Suprapubic skin (tissue), 4 donors: Measurements from ENCODE around the gene RPS18. TPM values are rescaled to one million over a fixed set of nuclear protein-coding genes. Genes with fewer than 3 reads are reported as not detected.
A peak's percentile ranks its signal among the peaks of the same experiment; 100 is the strongest.

Experiments
- DNase-seq, 2 donors: peaks; one replicate each; pipeline ENCODE4 v3.0.0-alpha.2; 2019; ENCODE audit warnings: low spot score in 2 of 2
- H3K27ac ChIP-seq: fragments of 200-600 bp; sonication (generic); one replicate; pipeline ENCODE4 v1.5.1; 2019
- H3K27me3 ChIP-seq: fragments of 200-600 bp; sonication (generic); one replicate; pipeline ENCODE4 v1.5.1; 2019
- H3K36me3 ChIP-seq: fragments of 200-600 bp; sonication (generic); one replicate; pipeline ENCODE4 v1.5.1; 2019
- H3K4me1 ChIP-seq: fragments of 200-600 bp; sonication (generic); one replicate; pipeline ENCODE4 v1.5.1; 2019
- H3K4me3 ChIP-seq: fragments of 200-600 bp; sonication (generic); one replicate; pipeline ENCODE4 v1.5.1; 2019; ENCODE audit warnings: mild to moderate bottlenecking
- H3K9me3 ChIP-seq: fragments of 200-600 bp; sonication (generic); one replicate; pipeline ENCODE4 v1.5.1; 2019
- EP300 ChIP-seq: sonication (generic); formaldehyde crosslinking; IDR thresholded peaks from one replicate; pipeline ENCODE4 v1.6.1; 2017; ENCODE audit warnings: antibody characterized with exemption
- POLR2A ChIP-seq, 2 donors: fragments of 450-650 bp; IDR thresholded peaks; one replicate each; pipeline ENCODE4 v1.6.1; 2017; ENCODE audit warnings: antibody characterized with exemption in 2 of 2, mild to moderate bottlenecking in 2 of 2, moderate library complexity in 2 of 2
- POLR2AphosphoS5 ChIP-seq, 3 donors: sonication (generic); formaldehyde crosslinking; IDR thresholded peaks; one replicate each; pipeline ENCODE4 v1.6.1; 2017; ENCODE audit warnings: antibody characterized with exemption in 3 of 3
- WGBS: methylation state at CpG from one replicate; pipeline ENCODE4 v1.1.5; 2018; 5-methylcytosine and 5-hydroxymethylcytosine counted together
- total RNA-seq, 4 donors: library from RNA; depleted of rRNA; stranded (reverse); fragments of >200 nt; gene quantifications; one replicate each; pipeline ENCODE4 v1.1.0, GENCODE V29; 2016
- TF ChIP-seq, protein P1 (sequence below), 2 donors: fragments of 200-600 bp in 1 of 2; fragments of 450-650 bp in 1 of 2; sonication (generic) in 1 of 2; IDR thresholded peaks; one replicate each; pipeline ENCODE4 v1.5.1; 2016 to 2019; ENCODE audit warnings: antibody characterized with exemption in 2 of 2, mild to moderate bottlenecking in 1 of 2, moderate library complexity in 1 of 2

Gene RPS18
- total RNA-seq, 4 donors from 2014 or later, result 2,261 to 4,381 (median 4,042) TPM

DNA sequence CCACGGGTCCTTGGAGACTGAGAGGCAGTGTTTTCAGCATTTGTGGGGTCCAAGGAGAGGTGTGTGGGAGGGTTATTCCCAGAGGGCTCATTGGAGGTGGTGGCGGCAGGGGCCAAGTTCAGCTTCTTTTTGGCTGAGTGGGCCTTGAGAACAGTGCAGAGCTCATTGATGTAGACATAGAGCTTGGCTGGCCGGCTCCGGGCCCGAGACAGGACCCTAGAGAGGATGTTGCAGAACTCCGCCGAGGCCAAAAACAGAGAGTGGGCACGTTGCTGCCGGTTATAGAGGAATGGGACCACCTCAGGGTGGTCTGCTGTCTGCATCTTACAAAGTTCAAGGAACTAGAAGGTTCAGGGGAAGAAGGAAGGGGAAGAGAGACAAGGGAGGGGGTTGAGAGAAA lies 49.4 kb downstream of the RPS18 start:
- H3K36me3 ChIP-seq, result peaks cover 22% of the 10 kb centered on the region
- no peaks in the 10 kb centered on the region for H3K27me3 ChIP-seq
- WGBS, result 73% methylated on average over 8 of the region's 9 CpGs
- no peak for DNase-seq
- no peak overlapping the region for H3K27ac ChIP-seq
- H3K4me1 ChIP-seq, result peaks cover 61% of the 10 kb centered on the region
- TF ChIP-seq, protein P1, sequence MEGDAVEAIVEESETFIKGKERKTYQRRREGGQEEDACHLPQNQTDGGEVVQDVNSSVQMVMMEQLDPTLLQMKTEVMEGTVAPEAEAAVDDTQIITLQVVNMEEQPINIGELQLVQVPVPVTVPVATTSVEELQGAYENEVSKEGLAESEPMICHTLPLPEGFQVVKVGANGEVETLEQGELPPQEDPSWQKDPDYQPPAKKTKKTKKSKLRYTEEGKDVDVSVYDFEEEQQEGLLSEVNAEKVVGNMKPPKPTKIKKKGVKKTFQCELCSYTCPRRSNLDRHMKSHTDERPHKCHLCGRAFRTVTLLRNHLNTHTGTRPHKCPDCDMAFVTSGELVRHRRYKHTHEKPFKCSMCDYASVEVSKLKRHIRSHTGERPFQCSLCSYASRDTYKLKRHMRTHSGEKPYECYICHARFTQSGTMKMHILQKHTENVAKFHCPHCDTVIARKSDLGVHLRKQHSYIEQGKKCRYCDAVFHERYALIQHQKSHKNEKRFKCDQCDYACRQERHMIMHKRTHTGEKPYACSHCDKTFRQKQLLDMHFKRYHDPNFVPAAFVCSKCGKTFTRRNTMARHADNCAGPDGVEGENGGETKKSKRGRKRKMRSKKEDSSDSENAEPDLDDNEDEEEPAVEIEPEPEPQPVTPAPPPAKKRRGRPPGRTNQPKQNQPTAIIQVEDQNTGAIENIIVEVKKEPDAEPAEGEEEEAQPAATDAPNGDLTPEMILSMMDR (IDR thresholded peaks at IDR 0.05), result no peak
- no peaks in the 10 kb centered on the region for H3K9me3 ChIP-seq
- H3K4me3 ChIP-seq, result peak overlapping the region; percentile 69

DNA sequence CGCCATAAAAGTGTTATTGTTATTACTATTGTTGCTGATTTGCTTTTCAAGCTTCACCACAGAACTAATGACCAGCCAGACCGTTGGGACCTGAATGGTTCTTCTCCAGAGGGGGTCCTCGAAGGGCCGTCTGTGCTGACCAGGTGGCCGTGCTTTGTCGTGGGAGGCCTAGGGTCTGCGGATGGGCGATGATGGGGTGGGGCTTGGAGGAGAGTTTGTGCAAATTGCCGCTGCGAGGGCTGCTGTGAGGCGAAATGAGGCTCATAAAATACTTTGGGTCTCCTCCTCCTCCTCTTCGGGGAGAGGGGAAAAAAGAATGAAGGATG lies 51.7 kb downstream of the RPS18 start:
- under 1% methylated on average over 11 of the region's 12 CpGs for WGBS
- Histone ChIP-seq H3K4me3 (peak overlapping the region; percentile 69), H3K9me3 (no peaks in the 10 kb centered on the region), H3K27me3 (no peaks in the 10 kb centered on the region), H3K27ac (peak overlapping the region; percentile 83), H3K36me3 (peaks cover 22% of the 10 kb centered on the region), H3K4me1 (peaks cover 48% of the 10 kb centered on the region)
- DNase-seq, result peak in 1 of 2 donors; percentile 76
- TF ChIP-seq EP300, result no peak
- TF ChIP-seq POLR2A (IDR thresholded peaks at IDR 0.05), result no peak
- TF ChIP-seq, protein P1 (IDR thresholded peaks at IDR 0.05), result no peak
- TF ChIP-seq POLR2AphosphoS5 (IDR thresholded peaks at IDR 0.05), result no peak

DNA sequence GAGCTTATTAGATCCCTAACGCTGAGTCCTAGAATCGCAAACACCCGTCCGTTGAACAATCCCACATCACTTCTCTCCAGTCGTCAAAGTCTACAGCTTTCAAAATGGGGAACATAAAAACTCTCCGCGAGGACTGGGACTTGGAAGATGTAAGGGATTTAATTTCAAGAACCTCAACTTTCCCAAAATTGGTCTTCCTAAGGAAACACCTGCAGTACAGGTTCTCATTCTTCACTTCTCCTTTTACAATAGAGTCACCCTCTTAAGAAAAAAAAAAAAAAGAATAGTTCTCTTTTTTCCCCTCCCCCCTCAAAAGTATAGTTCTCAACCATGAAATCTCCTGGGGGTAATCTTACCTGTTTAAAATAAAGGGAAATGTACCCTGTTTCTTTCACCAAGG lies 52.2 kb downstream of the RPS18 start:
- WGBS, result 31% methylated on average over 7 of the region's 7 CpGs
- Histone ChIP-seq H3K4me1 (peaks cover 42% of the 10 kb centered on the region), H3K4me3 (peak overlapping the region; percentile 69), H3K27me3 (no peaks in the 10 kb centered on the region), H3K9me3 (no peaks in the 10 kb centered on the region), H3K36me3 (peaks cover 18% of the 10 kb centered on the region), H3K27ac (no peak overlapping the region)
- no peak for DNase-seq
- TF ChIP-seq EP300 (no peak), POLR2AphosphoS5 (IDR thresholded peaks at IDR 0.05) (no peak), POLR2A (IDR thresholded peaks at IDR 0.05) (no peak)
- TF ChIP-seq, protein P1 (IDR thresholded peaks at IDR 0.05), result no peak

Other genes with a start within 250 kb of the RPS18 start
- gene HLA-DPA1, start 198.4 kb upstream of the RPS18 start, total RNA-seq, result 100 to 1,000 TPM in 1 of 4 donors, 10 to 100 TPM in 3; 21.1 to 101 (median 91.3) TPM
- gene HLA-DPB1, start 196.1 kb upstream of the RPS18 start, total RNA-seq, result 10 to 100 TPM; 23.7 to 76.6 (median 51.7) TPM
- under 1 TPM; 0.21 to 0.97 (median 0.40) TPM for gene COL11A2, start 79.6 kb upstream of the RPS18 start, total RNA-seq
- gene RXRB, start 71.4 kb upstream of the RPS18 start, total RNA-seq, result 10 to 100 TPM; 18.6 to 47.9 (median 26.9) TPM
- gene SLC39A7, start 71.2 kb upstream of the RPS18 start, total RNA-seq, result 10 to 100 TPM; 29.3 to 46.3 (median 41.9) TPM
- 10 to 100 TPM; 26.2 to 66.0 (median 50.5) TPM for gene HSD17B8, start 67.4 kb upstream of the RPS18 start, total RNA-seq
- 10 to 100 TPM; 11.5 to 18.1 (median 14.9) TPM for gene RING1, start 63.6 kb upstream of the RPS18 start, total RNA-seq
- 10 to 100 TPM; 44.4 to 75.1 (median 59.0) TPM for gene VPS52, start 199 bp upstream of the RPS18 start, total RNA-seq
- 10 to 100 TPM; 16.6 to 26.2 (median 18.2) TPM for gene B3GALT4, start 5.0 kb downstream of the RPS18 start, total RNA-seq
- gene WDR46, start 17.2 kb downstream of the RPS18 start, total RNA-seq, result 10 to 100 TPM; 41.3 to 67.2 (median 50.2) TPM
- 10 to 100 TPM; 20.5 to 31.5 (median 22.3) TPM for gene PFDN6, start 17.5 kb downstream of the RPS18 start, total RNA-seq
- gene RGL2, start 26.9 kb downstream of the RPS18 start, total RNA-seq, result 100 to 1,000 TPM in 1 of 4 donors, 10 to 100 TPM in 3; 80.8 to 118 (median 96.6) TPM
- 100 to 1,000 TPM in 3 of 4 donors, 10 to 100 TPM in 1; 91.5 to 132 (median 108) TPM for gene TAPBP, start 42.0 kb downstream of the RPS18 start, total RNA-seq
- 10 to 100 TPM; 32.1 to 36.8 (median 33.4) TPM for gene ZBTB22, start 45.7 kb downstream of the RPS18 start, total RNA-seq
- 10 to 100 TPM; 35.6 to 53.2 (median 42.5) TPM for gene DAXX, start 50.9 kb downstream of the RPS18 start, total RNA-seq
- gene KIFC1, start 119.7 kb downstream of the RPS18 start, total RNA-seq, result 10 to 100 TPM in 2 of 4 donors, 1 to 10 TPM in 2; 3.2 to 19.5 (median 9.8) TPM
- gene PHF1, start 138.9 kb downstream of the RPS18 start, total RNA-seq, result 100 to 1,000 TPM in 1 of 4 donors, 10 to 100 TPM in 3; 35.9 to 102 (median 48.6) TPM
- gene CUTA, start 146.0 kb downstream of the RPS18 start, total RNA-seq, result 100 to 1,000 TPM; 119 to 185 (median 159) TPM
- 10 to 100 TPM; 13.5 to 30.4 (median 14.0) TPM for gene SYNGAP1, start 148.0 kb downstream of the RPS18 start, total RNA-seq
- 1 to 10 TPM; 5.9 to 9.9 (median 7.4) TPM for gene ZBTB9, start 182.5 kb downstream of the RPS18 start, total RNA-seq